CD4-positive, alpha-beta T cell (primary cell): Measurements from ENCODE around the gene HELZ2. TPM values are rescaled to one million over a fixed set of nuclear protein-coding genes. Genes with fewer than 3 reads are reported as not detected.

Source experiments
- ATAC-seq: fragments of 200-7000 bp; cut with Tn5 transposase; one replicate; pipeline ENCODE4 v1.10.0; 2022; ENCODE audit warnings: mild to moderate bottlenecking; ENCODE audit not compliant: poor library complexity
- CTCF ChIA-PET: fragments of 350-600 bp; sonication (Branson Sonifier 250); formaldehyde crosslinking; loops from one replicate; lab custom pipeline; 2021; ENCODE audit warnings: antibody characterized with exemption, inconsistent platforms; lab: Charles Lee
- POLR2A ChIA-PET: fragments of 350-600 bp; sonication (Branson Sonifier 250); formaldehyde crosslinking; loops from one replicate; lab custom pipeline; 2021; ENCODE audit warnings: antibody characterized with exemption, inconsistent platforms; lab: Charles Lee
- DNase-seq, 14 experiments: peaks; one replicate each; pipeline ENCODE4 v3.0.0-alpha.2; 2013 to 2020; ENCODE audit warnings: mixed read lengths in 2 of 14
- H3K27ac ChIP-seq, 2 donors: one replicate each; pipeline versions ENCODE4 v1.5.1 to v1.7.0; 2013; ENCODE audit warnings: low read length in 2 of 2, low read depth in 1 of 2, mild to moderate bottlenecking in 1 of 2
- H3K27me3 ChIP-seq, 2 experiments: 1 replicate in 1 of 2; 2 replicates in 1 of 2; pipeline versions ENCODE4 v1.6.1 to v1.7.0; 2013; ENCODE audit warnings: low read length in 2 of 2, control low read depth in 1 of 2, mild to moderate bottlenecking in 1 of 2, moderate library complexity in 1 of 2; ENCODE audit not compliant: insufficient read depth in 2 of 2, control insufficient read depth in 1 of 2
- H3K36me3 ChIP-seq: one replicate; pipeline ENCODE4 v1.6.1; 2013; ENCODE audit warnings: low read length, control low read depth; ENCODE audit not compliant: insufficient read depth
- H3K4me1 ChIP-seq: one replicate; pipeline ENCODE4 v1.6.1; 2013; ENCODE audit warnings: low read length, control low read depth; ENCODE audit not compliant: insufficient read depth
- H3K4me3 ChIP-seq: one replicate; pipeline ENCODE4 v1.5.1; 2013; ENCODE audit warnings: mild to moderate bottlenecking, low read length, moderate library complexity
- H3K9me3 ChIP-seq, 2 experiments: 1 replicate in 1 of 2; 2 replicates in 1 of 2; pipeline versions ENCODE4 v1.6.1 to v1.7.0; 2013; ENCODE audit warnings: low read length in 2 of 2, mild to moderate bottlenecking in 2 of 2, control low read depth in 1 of 2, moderate library complexity in 1 of 2; ENCODE audit not compliant: control insufficient read depth in 1 of 2, insufficient read depth in 1 of 2
- H3K27ac Mint-ChIP-seq: one replicate; pipeline ENCODE4 v1.8.0; 2020; ENCODE audit warnings: mixed read lengths
- H3K27me3 Mint-ChIP-seq: one replicate; pipeline ENCODE4 v1.8.0; 2021; ENCODE audit warnings: mixed read lengths
- H3K36me3 Mint-ChIP-seq: one replicate; pipeline ENCODE4 v1.8.0; 2021; ENCODE audit warnings: low read depth, mixed read lengths
- H3K4me1 Mint-ChIP-seq: one replicate; pipeline ENCODE4 v1.8.0; 2021; ENCODE audit warnings: low read depth, mixed read lengths
- H3K4me3 Mint-ChIP-seq: one replicate; pipeline ENCODE4 v1.8.0; 2020; ENCODE audit warnings: mild to moderate bottlenecking, mixed read lengths
- H3K9me3 Mint-ChIP-seq: one replicate; pipeline ENCODE4 v1.8.0; 2020; ENCODE audit warnings: mixed read lengths
- CTCF ChIP-seq: fragments of 200-600 bp; IDR thresholded peaks from one replicate; pipeline ENCODE4 v1.8.0; 2022; ENCODE audit warnings: antibody characterized with exemption, mild to moderate bottlenecking
- intact Hi-C, 2 experiments: fragments of 100-400 bp; cut with DNase I in 1 of 2; cut with micrococcal nuclease in 1 of 2; formaldehyde crosslinking; loops; one replicate each; pipeline versions ENCODE4 v1.15.1 to v1.9.0; 2023 to 2025; cut with DNase I, micrococcal nuclease
- total RNA-seq, 174 experiments: library from RNA in 2 of 174; stranded (reverse) in 2 of 174; gene quantifications; one replicate each; pipeline ENCODE4 v1.2.3 and lab custom pipeline; 2021 to 2026

Gene HELZ2
- total RNA-seq, 2 experiments from 2014 or later: 57.7 to 59.6 TPM

GRCh38 chr20:63611646-63612045, 37.6 kb upstream of the HELZ2 start:
- H3K4me1 Mint-ChIP-seq: no peaks in the 10 kb centered on the region
- no peak for ATAC-seq
- no peaks in the 10 kb centered on the region for H3K27me3 Mint-ChIP-seq
- Histone ChIP-seq H3K27me3 (no peaks in the 10 kb centered on the region), H3K4me1 (peaks cover 2% of the 10 kb centered on the region), H3K9me3 (no peaks in the 10 kb centered on the region), H3K36me3 (peaks cover 19% of the 10 kb centered on the region), H3K4me3 (no peak overlapping the region), H3K27ac (no peak overlapping the region)
- H3K4me3 Mint-ChIP-seq: no peak overlapping the region
- no peaks in the 10 kb centered on the region for H3K9me3 Mint-ChIP-seq
- no peak for TF ChIP-seq CTCF
- H3K27ac Mint-ChIP-seq: no peak overlapping the region
- no peak for DNase-seq
- CTCF ChIA-PET: interaction anchor here (1.4 kb wide), 1 partner anchor 30 kb away, joined by 3 read pairs; no protein-coding TSS in a partner anchor
- POLR2A ChIA-PET: interaction anchor here (0.6 kb wide), 1 partner anchor 18 kb away, joined by 3 read pairs; no protein-coding TSS in a partner anchor
- intact Hi-C loops: no loop called here
- peaks cover 46% of the 10 kb centered on the region for H3K36me3 Mint-ChIP-seq

GRCh38 chr20:63610581-63611435, 36.8 kb upstream of the HELZ2 start:
- CTCF ChIA-PET: no interaction called here
- Histone ChIP-seq H3K27ac (no peak overlapping the region), H3K27me3 (no peaks in the 10 kb centered on the region), H3K4me3 (no peak overlapping the region), H3K36me3 (peaks cover 12% of the 10 kb centered on the region), H3K9me3 (no peaks in the 10 kb centered on the region), H3K4me1 (peaks cover 2% of the 10 kb centered on the region)
- intact Hi-C loops: no loop called here
- no peak for DNase-seq
- Mint-ChIP-seq H3K36me3 (peaks cover 40% of the 10 kb centered on the region), H3K27ac (no peak overlapping the region), H3K4me1 (no peaks in the 10 kb centered on the region), H3K27me3 (no peaks in the 10 kb centered on the region), H3K9me3 (no peaks in the 10 kb centered on the region), H3K4me3 (no peak overlapping the region)
- POLR2A ChIA-PET: interaction anchor here (1.2 kb wide), 1 partner anchor 31 kb away, joined by 4 read pairs; no protein-coding TSS in a partner anchor
- no peak for TF ChIP-seq CTCF
- no peak for ATAC-seq

- TF ChIP-seq CTCF: no peak
- H3K27ac Mint-ChIP-seq: no peak overlapping the region
Observed at GRCh38 chr20:63606686-63607085, 32.6 kb upstream of the HELZ2 start.

More at GRCh38 chr20:63606686-63607085, 32.6 kb upstream of the HELZ2 start:
- H3K4me3 Mint-ChIP-seq: no peak overlapping the region
- H3K9me3 Mint-ChIP-seq: no peaks in the 10 kb centered on the region
- H3K4me1 Mint-ChIP-seq: no peaks in the 10 kb centered on the region
- H3K27me3 Mint-ChIP-seq: no peaks in the 10 kb centered on the region
- intact Hi-C loops: no loop called here
- DNase-seq (no peak), ATAC-seq (no peak)
- H3K36me3 Mint-ChIP-seq: peaks cover 23% of the 10 kb centered on the region
- no peak overlapping the region for H3K4me3 ChIP-seq
- H3K4me1 ChIP-seq: peaks cover 13% of the 10 kb centered on the region
- POLR2A ChIA-PET: no interaction called here
- H3K27ac ChIP-seq: no peak overlapping the region
- peaks cover 0 to 7% of the 10 kb centered on the region in 2 experiments for H3K9me3 ChIP-seq
- peaks cover 27% of the 10 kb centered on the region for H3K36me3 ChIP-seq
- CTCF ChIA-PET: no interaction called here
- no peaks in the 10 kb centered on the region for H3K27me3 ChIP-seq
